Measurements from ENCODE around the gene SYDE1.

DNA sequence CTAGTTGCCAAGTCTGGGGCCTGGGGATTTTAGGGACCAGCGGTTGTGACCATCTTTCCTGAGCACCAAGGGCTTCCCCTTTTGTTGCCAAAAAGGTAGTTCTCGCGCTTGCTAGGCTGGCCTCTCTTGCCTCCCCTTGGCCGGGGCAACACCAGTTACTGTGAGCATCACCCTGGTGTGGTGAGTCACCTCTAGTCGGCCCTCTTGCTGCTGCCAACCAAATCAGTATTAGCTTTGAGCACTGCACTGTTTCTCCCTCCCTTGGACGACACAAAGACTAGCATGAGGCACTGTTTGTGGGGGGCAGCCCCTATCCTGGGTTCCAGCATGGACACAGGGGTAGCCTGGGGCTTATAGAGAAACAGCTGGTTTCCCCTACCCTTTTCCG lies 6.9 kb downstream of the SYDE1 start:
- TF ChIP-seq REST (IDR thresholded peaks at IDR 0.05; ENCODE audit: low read depth, low read length): no peak
- TF ChIP-seq, protein P1, sequence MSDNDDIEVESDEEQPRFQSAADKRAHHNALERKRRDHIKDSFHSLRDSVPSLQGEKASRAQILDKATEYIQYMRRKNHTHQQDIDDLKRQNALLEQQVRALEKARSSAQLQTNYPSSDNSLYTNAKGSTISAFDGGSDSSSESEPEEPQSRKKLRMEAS (IDR thresholded peaks at IDR 0.05; ENCODE audit: low read depth, low read length): no peak
- TF ChIP-seq POLR2AphosphoS5 (IDR thresholded peaks at IDR 0.05; ENCODE audit: low read length): no peak
- TF ChIP-seq GABPA (IDR thresholded peaks at IDR 0.05; ENCODE audit: low read depth): no peak
- no peak for TF ChIP-seq CTCF (IDR thresholded peaks at IDR 0.05 in 2 of 3, conservative IDR thresholded peaks at IDR 0.05 in 1 of 3; ENCODE audit: control insufficient read depth in 2 of 3, extremely low read depth in 1 of 3, insufficient read depth in 1 of 3, low read depth in 3 of 3, low read length in 3 of 3)
- no peak for TF ChIP-seq ZNF24 (IDR thresholded peaks at IDR 0.05)
- TF ChIP-seq POLR2A (IDR thresholded peaks at IDR 0.05; ENCODE audit: low read depth, low read length): no peak
